Colonic mucosa (tissue), 4 donors: ENCODE data around the gene B3GALT4. TPM values are rescaled to one million over a fixed set of nuclear protein-coding genes. Genes with fewer than 3 reads are reported as not detected.
"Not testable (repeated sequence)": the region's sequence is repeated elsewhere in the genome, so short reads cannot be mapped to it uniquely, and the experiment has no call there.

Source experiments
- DNase-seq: peaks from one replicate; pipeline ENCODE4 v3.0.0-alpha.2; 2020
- H3K27ac ChIP-seq: fragments of 200-600 bp; one replicate; pipeline ENCODE4 v1.8.0; 2021
- H3K27me3 ChIP-seq: fragments of 200-600 bp; one replicate; pipeline ENCODE4 v1.8.0; 2021
- H3K36me3 ChIP-seq: fragments of 200-600 bp; one replicate; pipeline ENCODE4 v1.8.0; 2021
- H3K4me1 ChIP-seq: fragments of 200-600 bp; one replicate; pipeline ENCODE4 v1.8.0; 2021; ENCODE audit warnings: mild to moderate bottlenecking
- H3K4me3 ChIP-seq: fragments of 200-600 bp; one replicate; pipeline ENCODE4 v1.8.0; 2021
- H3K9ac ChIP-seq, 2 donors: one replicate each; pipeline ENCODE4 v1.7.0; 2013; ENCODE audit warnings: control low read depth in 2 of 2, low read depth in 2 of 2, low read length in 2 of 2
- H3K9me3 ChIP-seq: fragments of 200-600 bp; one replicate; pipeline ENCODE4 v1.8.0; 2021
- CTCF ChIP-seq: fragments of 200-600 bp; IDR thresholded peaks from one replicate; pipeline ENCODE4 v1.8.0; 2022; ENCODE audit warnings: antibody characterized with exemption, mild to moderate bottlenecking
- intact Hi-C: fragments of 100-400 bp; cut with DNase I; formaldehyde crosslinking; loops from one replicate; pipeline ENCODE4 v1.14.1; 2022
- total RNA-seq, 2 donors: library from RNA; stranded (reverse); fragmentation: NEBNext Ultra II Directional in 1 of 2; extraction: Animal tissue kit (Norgen Biotek cat#: 25700) in 1 of 2; gene quantifications; one replicate each; pipeline ENCODE4 v1.2.1, GENCODE V29; 2021
- donor health status: healthy.
- donor health status: DM: no; HTN: no; CAD: no.
- donor health status: DM: no; HTN: no; CAD: no.

The B3GALT4 gene
- total RNA-seq, 2 donors from 2014 or later, result 22.0 to 26.4 TPM

GRCh38 chr6:33280539-33280938, 3.6 kb downstream of the B3GALT4 start:
- Histone ChIP-seq H3K27me3 (no peaks in the 10 kb centered on the region), H3K4me3 (no peak overlapping the region), H3K9ac (peak overlapping the region in 1 of 2 donors; percentile 12), H3K9me3 (no peaks in the 10 kb centered on the region), H3K27ac (no peak overlapping the region), H3K4me1 (peaks cover 10% of the 10 kb centered on the region), H3K36me3 (peaks cover 4% of the 10 kb centered on the region)
- no peak for TF ChIP-seq CTCF
- no peak for DNase-seq
- intact Hi-C loops, result no loop called here

- DNase-seq, H3K27ac ChIP-seq, H3K4me3 ChIP-seq, H3K36me3 ChIP-seq, H3K27me3 ChIP-seq, H3K9ac ChIP-seq, intact Hi-C loops, H3K9me3 ChIP-seq, H3K4me1 ChIP-seq: not testable (repeated sequence)
Observed at GRCh38 chr6:33285214-33285613, 8.3 kb downstream of the B3GALT4 start.

DNA sequence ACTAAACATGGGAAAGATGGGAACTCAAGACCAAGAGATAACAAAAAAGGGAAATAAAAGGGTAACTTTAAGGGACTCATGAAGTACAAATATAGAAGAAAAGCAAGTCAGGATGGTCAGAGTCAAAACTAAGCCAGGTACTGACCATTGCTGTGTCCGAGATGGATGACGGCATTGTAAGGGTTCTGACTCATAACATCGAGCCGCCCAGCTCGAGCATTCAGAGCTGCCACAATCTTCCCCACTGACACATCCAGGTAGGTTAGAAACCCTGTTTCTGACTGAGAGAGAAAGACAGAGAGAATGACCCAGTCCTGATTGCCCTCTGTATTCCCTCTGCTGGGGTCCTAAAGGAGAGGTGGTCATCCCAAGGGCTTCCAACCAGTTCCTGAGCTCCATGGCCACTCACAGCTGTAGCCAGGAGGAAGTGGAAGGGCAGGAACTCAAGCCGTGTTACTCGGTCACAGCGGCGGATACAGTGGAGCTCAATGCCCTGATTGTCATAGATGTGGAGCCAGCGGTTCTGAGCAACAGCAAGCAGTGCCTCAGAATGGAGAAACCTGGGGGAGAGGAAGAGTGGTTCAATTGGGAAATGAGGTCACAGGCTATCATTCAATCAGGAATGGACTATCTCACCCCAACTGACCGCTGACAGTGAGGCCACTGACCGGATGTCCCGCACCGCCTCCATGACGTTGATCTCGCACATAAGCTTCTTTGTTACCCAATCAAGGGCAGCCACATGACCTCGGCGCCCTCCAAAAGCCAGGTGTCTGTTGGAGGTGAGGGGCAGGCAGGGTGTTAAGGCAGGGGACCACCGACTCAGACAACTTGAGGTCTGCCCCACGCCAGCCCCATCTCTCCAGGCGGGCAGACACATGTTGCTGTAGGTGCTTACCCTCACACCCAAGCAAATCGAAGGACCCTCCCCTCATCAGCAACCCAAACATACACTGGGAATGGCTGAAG, 10.3 kb downstream of the B3GALT4 start:
- no peak for TF ChIP-seq CTCF
- Histone ChIP-seq H3K4me1 (peaks cover 6% of the 10 kb centered on the region), H3K9me3 (no peaks in the 10 kb centered on the region), H3K27me3 (no peaks in the 10 kb centered on the region), H3K9ac (no peak overlapping the region), H3K27ac (no peak overlapping the region), H3K36me3 (no peaks in the 10 kb centered on the region), H3K4me3 (no peak overlapping the region)
- intact Hi-C loops, result no loop called here
- DNase-seq, result no peak

DNA sequence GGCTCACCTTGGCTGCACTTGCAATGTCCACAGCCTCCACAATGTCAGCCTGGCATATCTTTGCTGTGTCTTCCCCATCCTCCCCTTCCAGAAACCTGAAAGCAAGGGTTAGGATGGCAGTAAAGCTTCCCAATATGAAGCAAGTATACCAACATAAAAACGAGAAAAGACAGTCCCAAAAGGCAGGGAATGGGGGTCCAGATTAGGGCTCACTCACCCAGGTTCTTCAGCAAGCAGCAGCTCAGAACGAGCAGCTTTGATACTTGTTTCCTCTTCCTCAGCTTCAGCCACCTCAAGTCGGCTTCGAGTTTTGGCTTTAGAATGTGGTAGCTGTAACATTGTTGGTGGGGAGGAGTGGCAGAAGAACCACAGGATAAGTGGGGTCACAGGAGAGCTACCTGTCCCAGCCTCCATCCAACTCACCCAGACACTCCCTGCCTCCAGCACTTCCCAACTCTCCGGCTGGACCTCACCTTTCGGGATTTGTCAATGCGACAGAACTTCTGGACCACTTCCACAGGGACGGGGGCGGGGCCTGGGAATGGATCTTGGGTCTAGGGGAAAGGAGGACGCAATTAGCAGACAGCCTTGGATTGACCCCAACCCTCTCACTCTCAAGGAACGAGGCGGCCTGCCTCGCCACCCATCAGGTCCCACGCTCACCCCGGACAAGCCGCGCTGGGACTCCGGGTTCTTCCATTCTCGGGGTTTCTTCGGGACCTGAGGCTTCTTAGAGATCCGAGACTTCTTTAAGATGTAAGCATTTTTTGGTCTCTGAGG, 11.4 kb downstream of the B3GALT4 start:
- intact Hi-C loops, result no loop called here
- Histone ChIP-seq H3K9ac (peak overlapping the region; percentile 88 to 96), H3K4me3 (peak overlapping the region; percentile 89), H3K27me3 (no peaks in the 10 kb centered on the region), H3K27ac (peak overlapping the region; percentile 83), H3K9me3 (no peaks in the 10 kb centered on the region), H3K4me1 (peaks cover 6% of the 10 kb centered on the region), H3K36me3 (no peaks in the 10 kb centered on the region)
- no peak for DNase-seq
- no peak for TF ChIP-seq CTCF

DNA sequence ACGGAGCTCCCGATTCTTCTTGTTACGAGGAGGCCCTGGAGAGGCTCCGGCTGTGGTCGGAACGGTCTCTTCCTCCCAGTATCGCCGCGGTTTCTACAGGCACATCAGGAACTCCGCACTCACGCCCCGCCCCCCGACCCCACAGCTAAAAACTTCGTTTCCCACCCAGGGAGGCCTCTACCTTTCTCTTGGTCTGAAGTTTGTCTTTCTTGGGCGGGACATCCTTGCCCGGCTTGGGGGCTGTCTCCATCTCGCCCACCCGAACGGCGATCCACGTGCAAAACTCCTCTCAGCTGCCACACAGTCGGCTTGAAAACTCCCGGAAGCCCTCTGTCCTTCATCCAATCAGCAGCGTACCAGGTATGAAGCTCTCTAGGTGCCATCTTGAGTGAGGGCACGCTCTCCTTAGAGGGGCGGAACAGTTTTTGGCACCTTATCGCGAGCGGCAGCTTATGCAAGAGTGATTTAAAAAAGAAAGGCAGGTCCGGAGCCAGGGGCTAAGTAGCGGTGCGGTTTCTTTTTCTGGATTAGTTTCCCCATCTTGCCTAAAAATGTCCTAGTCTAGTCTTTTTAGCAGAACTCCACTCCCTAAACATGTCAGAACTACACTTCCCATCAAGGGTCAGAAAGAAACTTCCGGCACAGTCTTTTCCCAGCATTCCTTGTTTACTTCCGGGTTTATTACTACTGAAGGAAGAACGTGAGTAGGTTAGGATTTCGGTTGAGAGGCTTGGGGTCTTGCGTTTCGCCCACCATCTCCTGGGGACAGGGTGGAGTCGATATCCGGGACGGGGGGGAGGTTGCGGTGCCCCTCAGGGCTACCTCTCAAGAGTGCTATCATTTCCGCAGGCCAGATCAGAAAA, 12.2 kb downstream of the B3GALT4 start, which contains the start of the genes PFDN6 and WDR46:
PFDN6 (plus strand) TSS at position 681 of the 863 bp plus-strand sequence. CDS start 256 bp downstream, outside the sequence.
WDR46 (minus strand) TSS at position 319 of the 863 bp plus-strand sequence; CDS start at position 250, 69 bp downstream.
- intact Hi-C loops, result no loop called here
- peaks cover 6% of the 10 kb centered on the region for H3K4me1 ChIP-seq
- no peaks in the 10 kb centered on the region for H3K9me3 ChIP-seq
- H3K27ac ChIP-seq, result peak within 1 kb of the TSS; percentile 83
- peak within 1 kb of the TSS; percentile 88 to 96 for H3K9ac ChIP-seq
- peak; percentile 87 for DNase-seq
- peak within 1 kb of the TSS; percentile 89 for H3K4me3 ChIP-seq
- H3K36me3 ChIP-seq, result no peaks in the 10 kb centered on the region
- no peaks in the 10 kb centered on the region for H3K27me3 ChIP-seq
- no peak for TF ChIP-seq CTCF
